ENCODE measurements around the gene TIMP3.
A peak's percentile ranks its signal among the peaks of the same experiment; 100 is the strongest.

TIMP3 gene

GRCh38 chr22:32888976-32889375 is 87.5 kb downstream of the TIMP3 start:
- DNase-seq, result no peak

DNA sequence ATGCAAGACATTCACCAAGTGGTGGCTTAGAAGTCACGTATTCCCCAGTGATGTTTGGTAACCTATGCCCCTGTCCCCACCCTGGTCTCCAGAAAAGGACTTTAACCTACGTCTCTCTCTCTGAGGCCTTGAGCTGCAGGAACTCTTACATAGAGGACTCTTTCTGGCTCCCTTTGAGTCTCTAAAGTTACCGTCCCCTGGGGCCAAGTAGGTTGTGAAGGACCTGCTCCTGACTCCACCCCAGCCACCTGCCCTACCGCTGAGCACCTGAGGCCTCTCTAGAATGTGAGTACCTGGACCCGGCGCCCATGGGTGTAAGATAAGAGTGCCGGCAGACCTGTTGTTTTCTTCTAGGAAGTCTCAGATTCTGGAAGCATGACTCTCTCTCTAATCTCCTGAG is 95.4 kb downstream of the TIMP3 start:
- no peak for DNase-seq

GRCh38 chr22:32897400-32897799 is 95.9 kb downstream of the TIMP3 start:
- DNase-seq, result no peak

GRCh38 chr22:32900886-32901635 is 99.6 kb downstream of the TIMP3 start:
- DNase-seq, result no peak

DNA sequence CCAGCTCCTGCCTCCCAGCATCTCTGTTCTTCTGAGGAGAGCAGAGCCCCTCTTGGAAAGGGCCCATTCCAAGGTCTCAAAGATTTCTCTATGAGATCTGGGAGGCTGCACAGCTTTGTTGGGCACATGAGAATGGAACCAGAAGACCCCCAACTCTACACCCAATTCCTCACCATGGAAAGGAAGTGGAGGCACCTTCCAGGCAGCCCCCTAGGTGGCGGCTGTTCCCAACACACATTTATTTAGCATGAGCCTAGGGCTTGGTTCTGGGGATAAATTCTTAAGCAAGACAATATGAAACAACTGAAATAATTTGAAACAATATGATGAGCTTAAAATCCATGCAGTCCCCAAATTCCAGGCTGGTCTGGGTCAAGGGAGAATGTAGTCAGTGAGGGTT is 100.4 kb downstream of the TIMP3 start:
- no peak for DNase-seq

- no peak for DNase-seq
These were observed 102.0 kb downstream of the TIMP3 start for GRCh38 chr22:32903507-32903906.

DNA sequence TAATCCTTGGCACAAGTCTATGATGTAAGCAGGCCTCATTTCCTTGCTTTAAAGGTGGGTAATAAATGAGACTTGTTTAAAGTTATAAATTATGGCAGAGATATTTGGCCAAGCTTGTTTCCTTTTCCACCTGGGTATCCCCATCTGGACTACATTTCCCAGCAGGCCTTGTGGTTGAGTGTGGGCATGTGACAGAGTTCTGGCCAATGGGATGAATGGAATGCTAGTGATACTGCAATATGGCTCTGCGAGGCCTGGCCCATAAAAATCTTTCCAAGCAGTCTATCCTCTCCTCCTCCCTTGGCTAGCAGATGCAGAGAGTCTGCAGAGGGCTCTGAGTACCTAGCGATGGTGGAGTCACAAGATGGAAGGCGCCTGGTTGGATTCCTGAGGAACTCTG is 102.5 kb downstream of the TIMP3 start:
- DNase-seq, result peak; percentile 27

DNA sequence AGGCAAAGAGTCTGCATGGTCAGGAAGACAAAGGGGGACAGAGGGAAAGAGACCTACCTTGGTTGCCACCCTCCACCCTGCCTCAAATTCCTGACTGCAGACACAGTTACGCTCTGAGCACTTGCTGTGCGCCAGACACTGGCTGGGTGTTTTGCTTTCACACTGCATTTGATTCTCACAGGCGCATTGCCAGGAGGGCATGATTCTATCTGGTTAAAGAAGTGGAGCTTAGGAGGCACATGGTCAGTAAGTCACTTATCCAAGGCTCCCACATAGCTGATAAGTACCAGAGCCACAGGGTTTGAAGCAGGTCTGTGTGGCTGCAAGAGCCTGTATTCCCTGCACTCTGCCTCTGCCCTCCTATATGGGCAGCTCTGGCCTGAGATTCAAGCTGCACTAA is 103.9 kb downstream of the TIMP3 start:
- no peak for DNase-seq

DNA sequence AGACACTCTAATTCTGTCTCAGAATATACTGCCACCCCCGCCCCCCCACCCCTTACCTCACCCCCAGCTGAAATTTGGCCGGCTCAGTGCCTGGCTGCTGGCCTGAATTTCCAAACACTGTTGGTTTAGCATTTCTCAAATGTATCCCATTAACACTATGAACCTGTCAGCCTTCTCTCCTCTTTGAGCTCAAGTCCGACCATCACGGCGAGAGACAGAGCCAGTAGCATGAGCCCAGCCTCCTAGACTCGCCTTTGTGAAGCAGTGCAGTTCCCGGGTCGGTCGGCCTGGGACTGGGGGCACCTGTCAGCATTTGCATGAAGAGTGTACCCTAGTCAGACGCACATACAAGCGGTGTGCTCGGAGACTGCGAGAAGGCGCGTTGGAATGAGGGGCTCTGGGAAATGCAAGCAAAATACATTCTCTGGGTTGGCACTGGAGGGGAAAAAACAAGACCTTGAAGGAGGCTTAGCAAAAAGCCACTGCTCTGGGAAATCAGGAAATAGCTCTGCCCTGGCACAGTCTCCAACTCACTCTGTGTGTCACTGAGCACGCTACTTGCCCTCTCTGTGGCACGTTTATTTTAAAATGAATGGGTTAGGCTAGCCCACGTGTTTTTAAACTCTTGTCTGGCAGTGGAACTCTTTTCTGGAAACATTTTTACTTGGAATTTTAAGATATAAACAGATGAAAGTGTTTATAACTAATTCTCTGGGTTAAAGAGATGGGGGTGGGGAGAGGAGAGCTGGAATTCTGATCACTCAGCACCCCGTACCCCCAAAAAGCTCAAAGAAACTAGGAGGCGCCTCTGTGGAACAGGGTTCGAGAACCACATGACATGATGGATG is 108.3 kb downstream of the TIMP3 start:
- DNase-seq, result no peak

GRCh38 chr22:32910429-32910772 is 108.9 kb downstream of the TIMP3 start:
- no peak for DNase-seq

DNA sequence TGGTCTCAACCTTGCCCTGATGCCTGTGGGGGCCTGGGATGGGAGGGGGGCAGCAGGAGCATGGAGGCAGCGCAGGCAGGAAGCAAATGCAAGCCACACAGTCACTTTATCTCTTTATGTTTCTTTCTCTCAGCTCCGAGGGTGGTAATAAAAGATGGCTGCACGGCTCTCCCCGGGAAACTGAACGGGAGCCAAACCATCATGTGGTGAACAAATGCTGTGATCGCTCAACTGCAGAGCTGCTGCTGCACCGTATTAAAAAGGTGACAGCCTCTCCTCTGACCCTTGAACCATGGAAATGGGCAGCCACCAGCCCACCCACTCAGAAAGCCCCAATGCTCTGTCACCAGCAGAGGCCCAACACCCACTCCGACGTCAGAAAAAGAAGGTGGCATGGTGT is 110.0 kb downstream of the TIMP3 start:
- peak; percentile 46 for DNase-seq
